A673 (cell line): ENCODE data around the gene PON1. TPM values are rescaled to one million over a fixed set of nuclear protein-coding genes. Genes with fewer than 3 reads are reported as not detected.

Source experiments
- BruUV-seq: library from RNA; stranded (reverse); fragments of 400-500 nt; replicated peaks from 2 replicates; lab custom pipeline; 2021; lab: Mats Ljungman, UMichigan
- CTCF ChIA-PET: fragments of 300-600 bp; sonication (Branson Sonifier 250); formaldehyde crosslinking; loops from one replicate; lab custom pipeline; 2022; ENCODE audit warnings: antibody characterized with exemption; lab: Charles Lee
- POLR2A ChIA-PET: fragments of 300-600 bp; sonication (Branson Sonifier 250); formaldehyde crosslinking; loops from one replicate; lab custom pipeline; 2022; ENCODE audit warnings: antibody characterized with exemption; ENCODE audit not compliant: low non-redundant PET; lab: Charles Lee
- DNase-seq: peaks from one replicate; pipeline ENCODE4 v3.0.0-alpha.2; 2015; ENCODE audit warnings: low spot score
- H3K27ac ChIP-seq: fragments of 200-600 bp; sonication (generic); 2 replicates; pipeline ENCODE4 v1.5.1; 2016; ENCODE audit warnings: mixed run types, low read depth, mild to moderate bottlenecking, mixed read lengths, antibody characterized with exemption, low read length; ENCODE audit not compliant: poor library complexity, severe bottlenecking
- H3K27me3 ChIP-seq: fragments of 200-600 bp; sonication (generic); replicated peaks from 2 replicates; pipeline ENCODE4 v1.6.1; 2017; ENCODE audit warnings: mixed run types, low read depth, mild to moderate bottlenecking, mixed read lengths, antibody characterized with exemption, low read length; ENCODE audit not compliant: insufficient read depth, poor library complexity
- H3K36me3 ChIP-seq: fragments of 200-600 bp; sonication (generic); 2 replicates; pipeline ENCODE4 v1.6.1; 2016; ENCODE audit warnings: mixed run types, mild to moderate bottlenecking, mixed read lengths, antibody characterized with exemption, low read length; ENCODE audit not compliant: insufficient read depth, poor library complexity, severe bottlenecking
- H3K4me1 ChIP-seq: fragments of 200-600 bp; sonication (generic); 2 replicates; pipeline ENCODE4 v1.6.1; 2017; ENCODE audit warnings: mixed run types, mild to moderate bottlenecking, mixed read lengths, antibody characterized with exemption, low read length; ENCODE audit not compliant: insufficient read depth, poor library complexity, severe bottlenecking
- H3K4me3 ChIP-seq: fragments of 200-600 bp; sonication (generic); 2 replicates; pipeline ENCODE4 v1.5.1; 2016; ENCODE audit warnings: low read depth, mixed run types, mild to moderate bottlenecking, mixed read lengths, low read length; ENCODE audit not compliant: poor library complexity, severe bottlenecking
- H3K9me3 ChIP-seq: fragments of 200-600 bp; sonication (generic); 2 replicates; pipeline ENCODE4 v1.6.1; 2016; ENCODE audit warnings: mixed run types, low read depth, mild to moderate bottlenecking, mixed read lengths, antibody characterized with exemption, low read length; ENCODE audit not compliant: poor library complexity, severe bottlenecking
- CTCF ChIP-seq: fragments of 300-800, 200-600 bp; sonication (generic); conservative IDR thresholded peaks from 2 replicates; pipeline ENCODE4 v1.5.1; 2017; ENCODE audit warnings: low read depth, mild to moderate bottlenecking, antibody characterized with exemption, low read length, moderate library complexity, mixed read lengths
- EZH2 ChIP-seq: fragments of 200-600 bp; sonication (generic); IDR thresholded peaks from 2 replicates; pipeline ENCODE4 v1.6.1; 2017; ENCODE audit warnings: borderline replicate concordance, low read depth, mild to moderate bottlenecking, mixed read lengths, antibody characterized with exemption, low read length; ENCODE audit not compliant: poor library complexity, severe bottlenecking
- intact Hi-C: fragments of 100-400 bp; cut with micrococcal nuclease; formaldehyde crosslinking; loops from one replicate; pipeline ENCODE4 v1.10.0; 2022; ENCODE audit not compliant: unreplicated experiment
- total RNA-seq: library from RNA; stranded (reverse); gene quantifications from 2 replicates; pipeline ENCODE4 v1.2.3, GENCODE V29; 2021

Gene PON1
- total RNA-seq, 1 experiment from 2014 or later: not detected

- ChIA-PET POLR2A (interaction anchor here (0.6 kb wide), 1 partner anchor 123 kb away, joined by 3 read pairs; no protein-coding TSS in a partner anchor), CTCF (interaction anchor here (0.8 kb wide), 1 partner anchor 138 kb away, joined by 8 read pairs; no protein-coding TSS in a partner anchor)
- no peak overlapping the region for H3K27ac ChIP-seq
- no peaks in the 10 kb centered on the region for H3K36me3 ChIP-seq
- BruUV-seq: no TSS peak
- H3K27me3 ChIP-seq: no peaks in the 10 kb centered on the region
- H3K4me3 ChIP-seq: no peak overlapping the region
- no peak for TF ChIP-seq EZH2
- TF ChIP-seq CTCF: 0 out of 2 replicates have a peak, but pooled peaks have one; percentile 27
- intact Hi-C loops: no loop called here
- H3K9me3 ChIP-seq: no peaks in the 10 kb centered on the region
- no peaks in the 10 kb centered on the region for H3K4me1 ChIP-seq
- DNase-seq: peak; percentile 5
Measured at GRCh38 chr7:95342642-95343307, 18.4 kb upstream of the PON1 start.

GRCh38 chr7:95342029-95342428, 17.7 kb upstream of the PON1 start:
- Histone ChIP-seq H3K9me3 (no peaks in the 10 kb centered on the region), H3K4me1 (no peaks in the 10 kb centered on the region), H3K27ac (no peak overlapping the region), H3K4me3 (no peak overlapping the region), H3K27me3 (no peaks in the 10 kb centered on the region), H3K36me3 (no peaks in the 10 kb centered on the region)
- intact Hi-C loops: no loop called here
- no peak for DNase-seq
- no TSS peak for BruUV-seq
- TF ChIP-seq CTCF: no peak
- no peak for TF ChIP-seq EZH2
- ChIA-PET POLR2A (interaction anchor here (0.6 kb wide), 1 partner anchor 124 kb away, joined by 3 read pairs; no protein-coding TSS in a partner anchor), CTCF (no interaction called here)

GRCh38 chr7:95340491-95340890, 16.2 kb upstream of the PON1 start:
- DNase-seq: no peak
- H3K27me3 ChIP-seq: no peaks in the 10 kb centered on the region
- TF ChIP-seq CTCF (no peak), EZH2 (no peak)
- POLR2A ChIA-PET: no interaction called here
- no peak overlapping the region for H3K27ac ChIP-seq
- no peaks in the 10 kb centered on the region for H3K4me1 ChIP-seq
- no peaks in the 10 kb centered on the region for H3K36me3 ChIP-seq
- no peak overlapping the region for H3K4me3 ChIP-seq
- no TSS peak for BruUV-seq
- no peaks in the 10 kb centered on the region for H3K9me3 ChIP-seq
- CTCF ChIA-PET: no interaction called here
- intact Hi-C loops: no loop called here
